NCI-H748 treated with DMSO at 0.1 percent for 48 hours (cell line): Measurements from ENCODE around the gene GRHPR.
"Not testable (repeated sequence)": the region's sequence is repeated elsewhere in the genome, so short reads cannot be mapped to it uniquely, and the experiment has no call there.

ENCODE experiments used
- DNase-seq: peaks from one replicate; lab custom pipeline; 2025; lab: John Stamatoyannopoulos, UW

The GRHPR gene

GRCh38 chr9:37422289-37423104 lies at the start of gene GRHPR:
Gene GRHPR (plus strand): TSS chr9:37422696. CDS start chr9:37422751, 55 bp downstream.
- peak; percentile 61 for DNase-seq

- no peak for DNase-seq
Observed at GRCh38 chr9:37372839-37373238, 49.7 kb upstream of the GRHPR start.

DNA sequence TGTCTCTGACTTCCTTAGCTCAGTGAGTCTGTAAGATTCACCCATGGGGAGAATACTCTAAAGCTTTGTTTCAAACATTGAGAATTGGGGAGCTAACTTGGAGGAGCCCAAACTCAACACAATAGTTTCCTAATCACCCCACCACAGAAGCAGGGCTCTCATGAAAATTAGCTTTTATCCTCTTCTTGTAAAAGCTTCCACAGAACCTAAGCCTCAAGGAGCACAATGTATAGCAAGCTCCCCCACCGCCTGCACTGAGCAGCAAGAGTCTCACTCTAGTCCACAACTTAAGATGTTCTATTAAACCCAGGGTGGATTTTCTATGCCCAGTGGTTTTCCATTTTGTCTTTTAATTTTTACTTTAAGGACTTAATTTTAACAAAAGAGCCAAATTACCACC lies 48.9 kb upstream of the GRHPR start:
- no peak for DNase-seq

DNA sequence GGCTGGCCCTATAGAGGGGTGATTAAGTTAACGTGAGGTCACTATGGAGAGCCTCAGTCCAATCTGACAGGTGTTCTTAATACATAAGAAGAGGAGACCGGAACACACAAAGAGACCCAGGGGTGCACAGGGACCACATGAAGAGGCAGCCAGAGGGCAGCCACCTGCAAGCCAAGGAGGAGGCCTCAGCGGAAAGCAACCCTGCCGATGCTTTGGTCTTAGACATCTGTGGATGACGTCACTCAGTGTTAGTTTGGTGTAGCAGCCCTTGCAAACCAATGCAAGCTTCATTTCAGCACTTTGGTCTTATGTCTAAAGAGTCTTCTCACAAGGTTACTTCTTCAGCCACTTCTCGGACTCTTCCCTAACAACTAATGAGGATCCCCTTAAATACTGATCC lies 47.6 kb upstream of the GRHPR start:
- no peak for DNase-seq

DNA sequence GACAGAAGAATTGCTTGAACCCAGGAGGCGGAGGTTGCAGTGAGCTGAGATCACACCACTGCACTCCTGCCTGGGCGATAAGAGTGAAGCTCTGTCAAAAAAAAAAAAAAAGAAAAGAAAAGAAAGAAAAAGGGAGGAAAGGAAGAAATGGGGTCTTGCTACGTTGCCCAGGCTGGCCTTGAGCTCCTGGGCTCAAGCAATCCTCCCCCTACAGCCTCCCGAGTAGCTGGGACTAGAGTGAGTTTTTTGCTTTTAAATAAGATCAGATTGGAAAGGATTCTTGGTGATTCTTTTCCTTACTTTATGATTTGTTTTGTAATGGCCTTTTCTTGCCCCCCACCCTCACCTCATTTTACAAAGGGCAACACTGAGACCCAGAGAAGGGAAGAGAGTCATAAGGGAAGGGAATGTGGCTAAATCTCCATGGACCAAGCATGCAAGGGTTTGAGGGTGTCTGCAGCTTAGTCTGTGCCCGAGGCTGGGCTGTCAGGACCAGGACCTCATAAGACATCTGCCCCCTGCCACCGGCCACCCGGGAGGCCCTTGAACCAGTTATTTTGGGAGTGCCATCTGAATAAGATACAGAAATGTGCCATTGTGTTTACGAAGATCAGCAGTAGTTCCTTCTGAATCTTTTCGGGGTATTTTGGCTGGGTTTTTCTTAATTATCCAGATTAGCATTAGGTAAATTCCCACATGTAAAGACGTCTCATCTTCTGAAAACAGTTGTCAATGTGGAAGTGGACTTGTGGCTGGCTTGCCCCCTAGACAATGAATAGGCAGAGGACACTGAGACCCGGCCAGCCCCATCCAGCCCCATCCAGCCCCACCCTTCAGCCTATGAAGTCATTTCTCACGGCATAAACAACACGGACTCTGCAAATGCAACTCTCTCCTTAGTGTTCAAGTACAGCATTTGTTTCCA lies 44.5 kb upstream of the GRHPR start:
- no peak for DNase-seq

DNA sequence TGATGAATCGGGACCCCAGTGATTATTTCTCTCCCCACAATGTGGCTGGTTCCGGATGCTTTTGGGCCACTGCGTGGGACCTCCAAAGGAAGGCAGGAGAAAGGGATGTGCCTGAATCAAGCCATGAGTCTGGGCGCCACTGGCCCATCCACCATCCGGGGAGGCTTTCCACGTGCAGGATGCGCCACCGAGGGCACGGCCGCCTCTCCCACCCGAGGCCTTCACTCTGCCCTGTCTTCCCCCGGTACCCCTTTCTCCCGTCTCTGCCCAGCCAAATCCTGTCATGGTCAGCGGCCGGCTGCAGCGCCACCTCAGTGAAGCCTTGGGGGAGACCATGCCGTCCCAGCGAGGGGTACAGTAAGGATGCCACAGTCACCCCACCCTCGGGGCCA lies 43.9 kb upstream of the GRHPR start:
- DNase-seq, result no peak

- no peak for DNase-seq
Observed at GRCh38 chr9:37379835-37380234, 42.7 kb upstream of the GRHPR start.

DNA sequence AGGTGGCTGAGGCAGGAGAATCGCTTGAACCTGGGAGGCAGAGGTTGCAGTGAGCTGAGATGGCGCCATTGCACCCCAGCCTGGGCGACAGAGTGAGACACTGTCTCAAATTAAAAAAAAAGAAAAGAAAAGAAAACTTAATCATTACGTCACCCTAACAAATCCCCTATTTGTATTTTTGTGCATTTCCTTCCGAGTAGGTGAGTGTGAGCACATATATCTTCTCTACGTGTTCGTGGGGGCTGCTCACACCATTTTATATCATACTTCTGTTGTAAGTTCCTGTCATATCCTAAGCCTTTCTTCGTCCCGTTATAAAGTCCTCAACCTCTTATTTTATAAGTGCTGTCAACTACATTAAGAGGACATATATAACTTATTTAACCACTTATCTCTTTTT lies 41.9 kb upstream of the GRHPR start:
- no peak for DNase-seq

GRCh38 chr9:37381094-37381741 lies 41.3 kb upstream of the GRHPR start:
- DNase-seq, result no peak

DNA sequence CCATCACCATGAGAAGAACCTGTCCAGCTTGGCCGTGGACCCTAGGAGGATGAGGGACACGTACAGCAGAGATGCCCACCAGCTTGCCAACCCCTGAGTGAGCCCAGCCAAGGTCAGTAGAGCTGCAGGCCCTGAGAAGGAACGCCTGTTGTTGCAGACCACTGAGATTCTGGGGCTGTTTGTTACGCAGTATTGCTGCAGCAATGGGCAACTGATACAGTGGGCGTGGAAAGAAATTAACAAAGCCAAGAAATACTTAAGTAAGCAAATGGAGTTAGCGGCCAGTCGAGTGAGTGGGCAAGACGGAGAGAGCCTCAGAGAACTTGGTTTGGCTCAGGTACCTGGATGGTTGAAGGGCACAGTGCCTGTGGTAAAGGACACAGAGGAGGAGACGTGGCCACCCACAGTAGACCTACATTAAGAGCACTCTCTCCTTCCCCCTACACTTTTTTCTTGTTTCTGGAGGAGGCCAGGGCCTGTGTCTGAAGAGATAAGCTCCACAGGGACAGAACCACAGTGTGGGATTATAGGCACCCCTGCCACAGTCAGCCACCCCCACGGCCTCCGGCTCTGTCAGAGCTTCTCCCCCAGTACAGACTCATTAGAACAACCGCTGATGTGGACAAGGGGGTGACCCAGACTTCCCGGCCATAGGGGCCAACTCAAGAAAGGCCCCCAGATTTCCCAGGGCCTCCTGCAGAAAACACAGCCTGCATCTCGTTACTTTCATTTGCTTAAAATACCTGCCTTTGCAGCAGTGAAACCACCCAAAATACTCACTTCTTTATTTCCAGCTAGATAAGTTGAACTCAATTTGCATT lies 40.1 kb upstream of the GRHPR start:
- DNase-seq, result no peak

DNA sequence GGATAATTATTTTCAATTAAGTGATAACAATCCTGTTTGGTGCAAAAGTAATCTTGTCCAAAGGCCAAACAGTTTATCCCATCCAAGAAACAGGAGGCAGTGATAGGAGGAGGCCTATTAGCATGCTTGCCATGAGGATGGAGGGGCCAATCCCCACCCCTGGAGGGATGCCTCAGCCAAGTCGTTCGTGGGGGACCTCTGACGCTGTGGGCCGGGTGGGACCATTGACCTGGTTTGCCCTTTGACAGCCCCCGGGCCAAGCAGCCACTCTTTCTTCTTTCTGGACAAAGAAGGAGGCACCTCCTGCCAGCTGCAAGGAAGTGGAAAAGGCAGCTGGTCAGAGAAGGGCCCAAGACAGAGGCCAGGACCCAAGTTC lies 39.5 kb upstream of the GRHPR start:
- DNase-seq, result no peak

GRCh38 chr9:37383393-37383792 lies 39.1 kb upstream of the GRHPR start:
- no peak for DNase-seq

GRCh38 chr9:37383876-37384746 lies 38.4 kb upstream of the GRHPR start:
- no peak for DNase-seq

GRCh38 chr9:37385286-37385685 lies 37.2 kb upstream of the GRHPR start:
- no peak for DNase-seq

DNA sequence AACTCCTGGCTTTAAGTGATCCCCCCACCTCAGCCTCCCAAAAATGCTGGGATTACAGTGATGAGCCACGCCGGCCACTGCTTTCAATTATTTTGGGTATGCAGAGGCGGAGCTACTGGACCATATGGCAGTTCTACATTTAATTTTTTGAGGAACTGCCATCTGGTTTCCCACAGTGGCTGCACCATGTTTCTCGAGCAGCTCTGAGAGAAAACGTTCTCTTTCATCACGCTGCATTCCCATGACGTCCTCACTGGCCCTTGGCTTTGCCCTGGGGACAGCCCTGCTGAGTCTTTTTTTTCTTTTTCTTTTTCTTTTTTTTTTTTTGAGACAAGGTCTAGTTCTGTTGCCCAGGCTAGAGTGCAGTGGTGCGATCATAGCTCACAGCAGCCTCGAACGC lies 35.5 kb upstream of the GRHPR start:
- no peak for DNase-seq

DNA sequence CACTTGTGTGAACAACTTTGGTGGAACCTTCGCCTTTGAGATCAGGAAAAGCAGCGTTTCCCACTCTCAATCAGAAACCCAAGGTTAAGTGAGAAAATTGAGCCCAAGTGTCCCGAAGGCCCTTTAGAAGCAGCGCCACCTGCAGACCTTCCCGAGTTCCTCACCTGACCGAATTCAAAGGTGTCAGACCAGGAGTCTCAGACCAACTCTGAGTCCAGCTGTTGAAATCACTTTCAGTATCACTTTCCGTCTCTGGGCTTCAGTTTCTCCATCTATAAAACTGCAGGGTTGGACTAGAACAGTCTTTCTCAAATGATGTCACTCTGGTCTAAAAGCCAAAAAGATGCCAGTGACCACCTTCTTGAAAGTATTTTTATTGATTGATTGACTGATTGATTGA lies 31.7 kb upstream of the GRHPR start:
- DNase-seq, result no peak

DNA sequence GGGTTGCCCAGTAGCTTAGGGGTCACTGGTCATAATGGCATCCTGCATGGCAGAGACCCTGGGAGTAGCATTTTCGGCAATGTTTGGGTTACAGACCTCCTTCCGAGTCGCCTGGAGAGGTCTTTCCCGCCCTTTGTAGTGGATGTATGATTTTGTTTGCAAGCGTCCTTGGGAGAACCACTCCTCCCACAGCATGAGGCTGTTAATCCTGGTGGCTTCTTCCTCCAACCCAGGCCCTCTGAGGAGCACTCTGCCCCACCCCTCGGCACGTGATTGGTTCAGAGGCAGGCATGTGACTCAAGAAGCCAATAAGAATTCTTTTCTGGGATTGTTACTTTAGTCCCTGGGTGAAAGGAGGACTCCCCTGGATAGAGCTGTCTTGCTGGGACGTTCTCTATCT lies 30.2 kb upstream of the GRHPR start:
- no peak for DNase-seq

GRCh38 chr9:37395229-37395628 lies 27.3 kb upstream of the GRHPR start:
- DNase-seq, result no peak

DNA sequence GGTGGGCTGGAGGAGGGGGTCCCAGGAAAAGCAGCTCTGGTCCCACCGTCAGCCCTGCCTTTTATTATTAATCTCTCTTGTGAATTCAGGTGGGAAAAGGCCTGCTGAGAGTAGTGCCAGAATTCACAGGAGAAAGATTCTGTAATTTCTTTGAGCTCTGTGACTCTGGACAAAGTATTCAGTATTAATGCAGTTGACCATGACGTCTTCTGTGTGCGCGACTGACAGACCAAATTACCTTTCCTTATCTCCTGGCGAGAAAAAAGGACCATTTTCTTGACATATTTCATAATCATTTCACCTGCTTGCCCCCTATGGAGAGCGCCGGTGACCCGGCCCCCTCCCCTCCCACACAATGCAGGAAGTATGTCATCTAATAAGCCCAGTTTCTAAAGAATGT lies 26.8 kb upstream of the GRHPR start:
- no peak for DNase-seq

- not testable (repeated sequence) for DNase-seq
Observed at GRCh38 chr9:37397948-37398347, 24.5 kb upstream of the GRHPR start.
